GM12865 (cell line): ENCODE measurements around the gene CPNE7.

Experiments used
- DNase-seq: peaks from one replicate; pipeline ENCODE4 v3.0.0; 2010; ENCODE audit warnings: low read depth
- H3K4me3 ChIP-seq: 2 replicates; pipeline ENCODE4 v1.5.1; 2011; ENCODE audit warnings: mild to moderate bottlenecking, low read depth, low read length, control low read depth
- CTCF ChIP-seq: IDR thresholded peaks from 2 replicates; pipeline ENCODE4 v1.5.1; 2011; ENCODE audit warnings: low read length, control low read depth, low read depth, inconsistent platforms; ENCODE audit not compliant: insufficient read depth; ENCODE audit errors: missing control alignments

CPNE7 gene

GRCh38 chr16:89561884-89562599 is 13.5 kb upstream of the CPNE7 start:
- H3K4me3 ChIP-seq, result peak overlapping the region; percentile 94
- TF ChIP-seq CTCF, result no peak
- peak; percentile 63 for DNase-seq

DNA sequence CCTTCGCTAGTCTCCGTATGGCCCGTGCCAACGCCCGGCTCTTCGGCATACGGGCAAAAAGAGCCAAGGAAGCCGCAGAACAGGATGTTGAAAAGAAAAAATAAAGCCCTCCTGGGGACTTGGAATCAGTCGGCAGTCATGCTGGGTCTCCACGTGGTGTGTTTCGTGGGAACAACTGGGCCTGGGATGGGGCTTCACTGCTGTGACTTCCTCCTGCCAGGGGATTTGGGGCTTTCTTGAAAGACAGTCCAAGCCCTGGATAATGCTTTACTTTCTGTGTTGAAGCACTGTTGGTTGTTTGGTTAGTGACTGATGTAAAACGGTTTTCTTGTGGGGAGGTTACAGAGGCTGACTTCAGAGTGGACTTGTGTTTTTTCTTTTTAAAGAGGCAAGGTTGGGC is 12.6 kb upstream of the CPNE7 start:
- peak overlapping the region; percentile 94 for H3K4me3 ChIP-seq
- no peak for TF ChIP-seq CTCF
- DNase-seq, result no peak

GRCh38 chr16:89563639-89564392 is 11.7 kb upstream of the CPNE7 start:
- no peak overlapping the region; the same call in 1 of the 2 replicates for H3K4me3 ChIP-seq
- no peak for TF ChIP-seq CTCF
- peak; percentile 29 for DNase-seq

GRCh38 chr16:89564476-89565255 is 10.9 kb upstream of the CPNE7 start:
- DNase-seq, result peak; percentile 52
- no peak for TF ChIP-seq CTCF
- no peak overlapping the region for H3K4me3 ChIP-seq

DNA sequence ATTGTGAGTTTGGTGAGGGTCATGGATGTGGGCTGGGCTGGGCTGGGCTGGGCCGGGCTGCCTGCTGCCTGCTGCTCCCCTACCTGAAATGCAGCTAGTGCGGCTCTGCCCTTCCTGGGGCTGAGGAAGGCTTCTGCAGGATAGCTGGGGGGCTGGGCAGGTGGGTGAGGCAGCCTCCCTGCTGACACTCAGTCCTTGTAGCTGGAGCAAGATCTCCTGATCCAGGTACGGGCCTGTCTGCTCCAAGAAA is 10.4 kb upstream of the CPNE7 start:
- no peak for TF ChIP-seq CTCF
- no peak overlapping the region for H3K4me3 ChIP-seq
- no peak for DNase-seq

GRCh38 chr16:89565506-89566372 is 9.8 kb upstream of the CPNE7 start:
- TF ChIP-seq CTCF, result peak; percentile 55
- no peak overlapping the region for H3K4me3 ChIP-seq
- peak; percentile 74 for DNase-seq
